DND-41 (cell line): ENCODE data around the gene KDM1B.

ENCODE experiments used
- EZH2 ChIP-seq: IDR thresholded peaks from 3 replicates; pipeline ENCODE4 v1.6.1; 2012; ENCODE audit warnings: borderline replicate concordance, low read depth, mild to moderate bottlenecking, moderate library complexity, low read length, inconsistent platforms; ENCODE audit not compliant: severe bottlenecking
- TF ChIP-seq, protein P1 (sequence below): IDR thresholded peaks from 2 replicates; pipeline ENCODE4 v1.5.1; 2012; ENCODE audit warnings: borderline replicate concordance, low read length, moderate library complexity, mild to moderate bottlenecking; ENCODE audit not compliant: poor library complexity, severe bottlenecking; ENCODE audit errors: extremely low read depth

DNA sequence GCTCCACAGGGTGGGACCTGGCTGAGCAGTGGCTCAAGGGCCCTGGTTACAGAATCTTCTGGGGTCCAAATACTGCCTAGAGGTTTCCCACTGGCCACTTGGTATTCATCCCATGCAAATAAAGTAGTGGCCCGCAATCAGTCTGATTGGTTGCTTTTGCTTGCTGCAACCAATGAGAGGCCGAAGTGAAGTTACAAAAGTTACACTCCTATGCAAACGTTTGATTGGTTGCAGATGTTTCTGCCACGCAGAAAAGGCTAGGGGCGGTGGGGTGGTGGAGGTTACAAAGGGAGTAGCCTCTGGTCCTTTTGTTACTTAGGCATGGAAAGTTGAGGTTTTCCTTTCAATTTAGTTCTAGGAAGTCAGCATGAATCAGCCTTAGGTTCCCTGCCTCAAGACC, 29.1 kb upstream of the KDM1B start:
- TF ChIP-seq, protein P1, sequence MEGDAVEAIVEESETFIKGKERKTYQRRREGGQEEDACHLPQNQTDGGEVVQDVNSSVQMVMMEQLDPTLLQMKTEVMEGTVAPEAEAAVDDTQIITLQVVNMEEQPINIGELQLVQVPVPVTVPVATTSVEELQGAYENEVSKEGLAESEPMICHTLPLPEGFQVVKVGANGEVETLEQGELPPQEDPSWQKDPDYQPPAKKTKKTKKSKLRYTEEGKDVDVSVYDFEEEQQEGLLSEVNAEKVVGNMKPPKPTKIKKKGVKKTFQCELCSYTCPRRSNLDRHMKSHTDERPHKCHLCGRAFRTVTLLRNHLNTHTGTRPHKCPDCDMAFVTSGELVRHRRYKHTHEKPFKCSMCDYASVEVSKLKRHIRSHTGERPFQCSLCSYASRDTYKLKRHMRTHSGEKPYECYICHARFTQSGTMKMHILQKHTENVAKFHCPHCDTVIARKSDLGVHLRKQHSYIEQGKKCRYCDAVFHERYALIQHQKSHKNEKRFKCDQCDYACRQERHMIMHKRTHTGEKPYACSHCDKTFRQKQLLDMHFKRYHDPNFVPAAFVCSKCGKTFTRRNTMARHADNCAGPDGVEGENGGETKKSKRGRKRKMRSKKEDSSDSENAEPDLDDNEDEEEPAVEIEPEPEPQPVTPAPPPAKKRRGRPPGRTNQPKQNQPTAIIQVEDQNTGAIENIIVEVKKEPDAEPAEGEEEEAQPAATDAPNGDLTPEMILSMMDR: no peak
- TF ChIP-seq EZH2: no peak
